Spleen (tissue), 7 donors: ENCODE data around the gene DAZAP1.

Experiments
- CTCF ChIP-seq, 11 experiments: fragments of 200-600 bp in 7 of 11; fragments of 450-650 bp in 4 of 11; sonication (generic) in 4 of 11; IDR thresholded peaks in 8 of 11; conservative IDR thresholded peaks in 3 of 11; 1 replicate in 7 of 11; 2 replicates in 4 of 11; pipeline versions ENCODE4 v1.4.0 to v1.8.0; 2016 to 2021; ENCODE audit warnings: antibody characterized with exemption in 11 of 11, inconsistent platforms in 4 of 11, mild to moderate bottlenecking in 1 of 11
- POLR2A ChIP-seq, 3 donors: fragments of 450-650 bp; IDR thresholded peaks; one replicate each; pipeline ENCODE4 v1.5.1; 2017; ENCODE audit warnings: antibody characterized with exemption in 3 of 3, mild to moderate bottlenecking in 1 of 3
- POLR2AphosphoS5 ChIP-seq, 3 donors: sonication (generic); formaldehyde crosslinking; IDR thresholded peaks; one replicate each; pipeline ENCODE4 v1.5.1; 2017; ENCODE audit warnings: antibody characterized with exemption in 3 of 3
- donor health status: DM: no; HTN: no; CAD: no; lungs with moderate emphysema.
- donor health status: DM: no; HTN: no; CAD: no.
- donor health status: DM: no; HTN: no; CAD: no.

GRCh38 chr19:1425102-1425837, 17.9 kb downstream of the DAZAP1 start:
- TF ChIP-seq CTCF (IDR thresholded peaks at IDR 0.05 in 8 of 11, conservative IDR thresholded peaks at IDR 0.05 in 3 of 11) (no peak), POLR2A (IDR thresholded peaks at IDR 0.05) (no peak), POLR2AphosphoS5 (IDR thresholded peaks at IDR 0.05) (no peak)
